Transverse colon (tissue), 3 donors: ENCODE data around the gene CHST11.

ENCODE experiments used
- CTCF ChIP-seq, 5 experiments: fragments of 200-600 bp in 3 of 5; fragments of 450-650 bp in 2 of 5; sonication (generic) in 3 of 5; IDR thresholded peaks; 1 replicate in 2 of 5; 2 replicates in 3 of 5; pipeline ENCODE4 v1.5.1; 2016 to 2017; ENCODE audit warnings: antibody characterized with exemption in 5 of 5, inconsistent platforms in 3 of 5, mild to moderate bottlenecking in 2 of 5, moderate library complexity in 1 of 5
- POLR2A ChIP-seq: fragments of 450-650 bp; IDR thresholded peaks from one replicate; pipeline ENCODE4 v1.6.1; 2016; ENCODE audit warnings: antibody characterized with exemption, mild to moderate bottlenecking, moderate library complexity

- TF ChIP-seq CTCF (IDR thresholded peaks at IDR 0.05) (no peak), POLR2A (no peak)
These were observed 44.1 kb upstream of the CHST11 start for GRCh38 chr12:104412681-104413080.
